ENCODE data around the gene METTL16.

METTL16 gene

GRCh38 chr17:2374549-2375285 is 137.0 kb downstream of the METTL16 start:
- TF ChIP-seq ZFX (IDR thresholded peaks at IDR 0.05): no peak
- no peak for TF ChIP-seq CTCF (conservative IDR thresholded peaks at IDR 0.05)
- H3K27ac ChIP-seq: peak overlapping the region; percentile 7; the same call in 1 of the 2 replicates

- TF ChIP-seq ZFX (IDR thresholded peaks at IDR 0.05) (no peak), CTCF (conservative IDR thresholded peaks at IDR 0.05) (no peak)
- no peak overlapping the region for H3K27ac ChIP-seq
These were observed 138.5 kb downstream of the METTL16 start for GRCh38 chr17:2373179-2373578.

- no peak for TF ChIP-seq CTCF (conservative IDR thresholded peaks at IDR 0.05)
- no peak for TF ChIP-seq ZFX (IDR thresholded peaks at IDR 0.05)
These were observed 139.0 kb downstream of the METTL16 start for GRCh38 chr17:2372681-2373080.

GRCh38 chr17:2372180-2372579 is 139.5 kb downstream of the METTL16 start:
- TF ChIP-seq ZFX (IDR thresholded peaks at IDR 0.05): no peak
- TF ChIP-seq CTCF (conservative IDR thresholded peaks at IDR 0.05): no peak
- no peak overlapping the region for H3K27ac ChIP-seq

More at GRCh38 chr17:2372681-2373080, 139.0 kb downstream of the METTL16 start:
- H3K27ac ChIP-seq: no peak overlapping the region

- TF ChIP-seq ZFX (IDR thresholded peaks at IDR 0.05): no peak
- TF ChIP-seq CTCF (conservative IDR thresholded peaks at IDR 0.05): no peak
- H3K27ac ChIP-seq: no peak overlapping the region
These were observed 140.2 kb downstream of the METTL16 start for GRCh38 chr17:2371183-2372130.

GRCh38 chr17:2370211-2370589 is 141.5 kb downstream of the METTL16 start:
- TF ChIP-seq CTCF (conservative IDR thresholded peaks at IDR 0.05): no peak
- no peak for TF ChIP-seq ZFX (IDR thresholded peaks at IDR 0.05)
- no peak overlapping the region for H3K27ac ChIP-seq

Measured in C4-2B (cell line).